Prostate gland (tissue), 2 donors: ENCODE measurements around the gene FUZ.

ENCODE experiments used
- POLR2A ChIP-seq: fragments of 450-650 bp; IDR thresholded peaks from one replicate; pipeline ENCODE4 v1.6.1; 2016; ENCODE audit warnings: antibody characterized with exemption, mild to moderate bottlenecking
- TF ChIP-seq, protein P1 (sequence below), 4 experiments: fragments of 200-600 bp in 2 of 4; fragments of 450-650 bp in 2 of 4; sonication (generic) in 2 of 4; IDR thresholded peaks; 1 replicate in 3 of 4; 2 replicates in 1 of 4; pipeline ENCODE4 v1.5.1; 2016 to 2019; ENCODE audit warnings: antibody characterized with exemption in 4 of 4, mild to moderate bottlenecking in 2 of 4, moderate library complexity in 2 of 4

DNA sequence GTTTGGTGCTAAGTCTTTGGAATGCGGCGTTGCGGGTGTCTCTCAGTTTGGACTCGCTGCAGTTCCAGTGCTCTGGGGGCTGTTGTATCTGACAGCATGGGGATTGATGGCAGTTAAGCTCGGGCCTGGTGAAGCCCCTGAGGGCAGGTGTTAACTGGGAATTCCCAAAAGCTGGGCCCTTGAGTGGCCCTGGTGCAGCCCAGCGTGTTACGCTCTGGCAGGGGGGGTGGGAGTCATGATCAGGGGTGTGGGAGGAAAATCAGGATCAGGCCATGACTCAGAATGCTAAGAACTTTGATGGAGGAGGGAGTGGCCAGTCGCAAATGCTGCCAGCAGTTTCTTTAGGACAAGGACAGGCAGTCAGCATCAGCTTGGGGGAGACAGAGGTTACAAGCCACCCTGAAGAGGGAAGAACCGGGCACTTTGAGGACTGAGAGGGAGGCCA is 26.7 kb downstream of the FUZ start:
- TF ChIP-seq POLR2A: no peak
- TF ChIP-seq, protein P1, sequence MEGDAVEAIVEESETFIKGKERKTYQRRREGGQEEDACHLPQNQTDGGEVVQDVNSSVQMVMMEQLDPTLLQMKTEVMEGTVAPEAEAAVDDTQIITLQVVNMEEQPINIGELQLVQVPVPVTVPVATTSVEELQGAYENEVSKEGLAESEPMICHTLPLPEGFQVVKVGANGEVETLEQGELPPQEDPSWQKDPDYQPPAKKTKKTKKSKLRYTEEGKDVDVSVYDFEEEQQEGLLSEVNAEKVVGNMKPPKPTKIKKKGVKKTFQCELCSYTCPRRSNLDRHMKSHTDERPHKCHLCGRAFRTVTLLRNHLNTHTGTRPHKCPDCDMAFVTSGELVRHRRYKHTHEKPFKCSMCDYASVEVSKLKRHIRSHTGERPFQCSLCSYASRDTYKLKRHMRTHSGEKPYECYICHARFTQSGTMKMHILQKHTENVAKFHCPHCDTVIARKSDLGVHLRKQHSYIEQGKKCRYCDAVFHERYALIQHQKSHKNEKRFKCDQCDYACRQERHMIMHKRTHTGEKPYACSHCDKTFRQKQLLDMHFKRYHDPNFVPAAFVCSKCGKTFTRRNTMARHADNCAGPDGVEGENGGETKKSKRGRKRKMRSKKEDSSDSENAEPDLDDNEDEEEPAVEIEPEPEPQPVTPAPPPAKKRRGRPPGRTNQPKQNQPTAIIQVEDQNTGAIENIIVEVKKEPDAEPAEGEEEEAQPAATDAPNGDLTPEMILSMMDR (IDR thresholded peaks at IDR 0.05): no peak
